Measurements from ENCODE around the gene CDH12.

The CDH12 gene

DNA sequence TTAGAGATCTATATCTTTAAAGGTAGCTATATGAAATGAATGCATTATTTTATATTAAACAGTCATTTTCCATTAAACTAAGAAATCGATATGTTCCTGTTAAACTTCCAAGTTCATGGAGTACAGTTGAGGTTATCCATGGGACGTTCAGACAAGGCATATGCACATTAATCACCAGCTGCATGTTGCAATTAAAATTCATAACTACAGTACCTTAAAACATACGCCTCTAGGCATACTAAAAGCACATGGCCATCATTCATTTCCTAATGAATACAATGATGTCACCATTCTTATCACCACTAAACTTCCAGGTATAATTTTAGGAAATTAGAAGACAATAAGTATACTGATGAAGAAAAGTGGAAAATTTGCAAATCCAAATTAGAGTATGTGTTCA is 174.3 kb downstream of the CDH12 start:
- H3K4me3 ChIP-seq (ENCODE audit: control insufficient read depth, low read depth, low read length): no peak overlapping the region
- DNase-seq (ENCODE audit: low read depth): no peak
- TF ChIP-seq, protein P1, sequence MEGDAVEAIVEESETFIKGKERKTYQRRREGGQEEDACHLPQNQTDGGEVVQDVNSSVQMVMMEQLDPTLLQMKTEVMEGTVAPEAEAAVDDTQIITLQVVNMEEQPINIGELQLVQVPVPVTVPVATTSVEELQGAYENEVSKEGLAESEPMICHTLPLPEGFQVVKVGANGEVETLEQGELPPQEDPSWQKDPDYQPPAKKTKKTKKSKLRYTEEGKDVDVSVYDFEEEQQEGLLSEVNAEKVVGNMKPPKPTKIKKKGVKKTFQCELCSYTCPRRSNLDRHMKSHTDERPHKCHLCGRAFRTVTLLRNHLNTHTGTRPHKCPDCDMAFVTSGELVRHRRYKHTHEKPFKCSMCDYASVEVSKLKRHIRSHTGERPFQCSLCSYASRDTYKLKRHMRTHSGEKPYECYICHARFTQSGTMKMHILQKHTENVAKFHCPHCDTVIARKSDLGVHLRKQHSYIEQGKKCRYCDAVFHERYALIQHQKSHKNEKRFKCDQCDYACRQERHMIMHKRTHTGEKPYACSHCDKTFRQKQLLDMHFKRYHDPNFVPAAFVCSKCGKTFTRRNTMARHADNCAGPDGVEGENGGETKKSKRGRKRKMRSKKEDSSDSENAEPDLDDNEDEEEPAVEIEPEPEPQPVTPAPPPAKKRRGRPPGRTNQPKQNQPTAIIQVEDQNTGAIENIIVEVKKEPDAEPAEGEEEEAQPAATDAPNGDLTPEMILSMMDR (conservative IDR thresholded peaks at IDR 0.05; ENCODE audit: control insufficient read depth, insufficient read depth, low read depth, low read length): no peak

DNA sequence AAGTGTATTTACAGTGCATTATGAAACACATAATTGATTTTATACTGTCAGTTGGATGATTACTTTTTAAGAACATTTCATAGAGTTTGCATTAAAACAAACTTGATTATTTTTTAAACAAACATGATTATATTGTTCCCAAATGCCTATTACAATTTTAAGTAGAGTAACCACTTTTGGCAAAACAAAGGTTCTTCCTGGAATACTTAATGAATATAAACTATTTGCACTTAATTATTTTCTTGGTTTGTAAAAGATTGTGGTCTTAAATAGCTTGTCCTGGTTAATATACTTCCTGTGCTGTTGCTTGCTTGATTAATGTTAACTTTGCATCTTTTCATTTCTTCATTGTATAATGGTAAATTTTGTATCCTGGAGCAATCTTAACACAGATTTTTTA is 180.0 kb downstream of the CDH12 start:
- DNase-seq (ENCODE audit: low read depth): no peak
- TF ChIP-seq, protein P1 (conservative IDR thresholded peaks at IDR 0.05; ENCODE audit: control insufficient read depth, insufficient read depth, low read depth, low read length): no peak

DNA sequence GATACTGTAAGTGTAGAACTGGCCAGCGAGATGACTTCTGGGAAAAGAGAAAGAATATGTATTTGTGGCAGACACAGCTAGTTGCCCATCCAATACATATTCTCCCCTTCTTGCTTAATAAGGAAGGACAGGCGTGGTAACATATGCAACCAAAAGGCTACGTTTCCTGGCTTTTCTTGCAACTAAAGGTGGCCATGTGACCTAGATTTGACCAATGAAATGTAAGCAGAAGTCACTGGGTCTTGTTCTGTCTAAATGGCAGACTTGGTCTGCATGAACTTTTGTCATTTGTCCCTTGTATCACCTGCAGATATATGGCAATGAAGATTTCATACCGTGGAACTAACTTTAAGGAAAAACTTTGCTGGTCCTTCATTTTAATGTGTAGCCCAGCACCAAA is 183.8 kb downstream of the CDH12 start:
- no peak overlapping the region for H3K4me3 ChIP-seq (ENCODE audit: control insufficient read depth, low read depth, low read length)
- peak; percentile 0 for DNase-seq (ENCODE audit: low read depth)
- TF ChIP-seq, protein P1 (conservative IDR thresholded peaks at IDR 0.05; ENCODE audit: control insufficient read depth, insufficient read depth, low read depth, low read length): no peak

More for the DNA sequence above, 180.0 kb downstream of the CDH12 start:
- H3K4me3 ChIP-seq (ENCODE audit: control insufficient read depth, low read depth, low read length): no peak overlapping the region

DNA sequence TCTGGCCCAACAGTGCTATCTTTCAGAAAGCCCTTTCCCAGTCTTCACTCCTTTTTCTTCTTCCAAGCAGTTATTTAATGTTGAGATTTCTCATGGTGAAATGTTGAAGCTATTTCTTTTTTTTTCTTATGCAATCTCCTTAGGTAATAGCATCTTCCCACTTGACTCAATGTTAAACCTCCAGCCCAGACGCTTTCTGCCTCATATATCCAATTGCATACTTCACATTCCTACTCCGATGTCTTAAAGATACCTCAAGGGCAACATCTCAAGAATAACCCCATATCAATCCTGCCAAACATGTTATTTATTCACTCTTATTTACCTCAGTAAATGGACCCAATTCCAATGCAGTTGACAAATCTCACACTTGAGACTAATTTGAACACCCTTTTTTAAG is 187.3 kb downstream of the CDH12 start:
- DNase-seq (ENCODE audit: low read depth): no peak
- TF ChIP-seq, protein P1 (conservative IDR thresholded peaks at IDR 0.05; ENCODE audit: control insufficient read depth, insufficient read depth, low read depth, low read length): no peak

DNA sequence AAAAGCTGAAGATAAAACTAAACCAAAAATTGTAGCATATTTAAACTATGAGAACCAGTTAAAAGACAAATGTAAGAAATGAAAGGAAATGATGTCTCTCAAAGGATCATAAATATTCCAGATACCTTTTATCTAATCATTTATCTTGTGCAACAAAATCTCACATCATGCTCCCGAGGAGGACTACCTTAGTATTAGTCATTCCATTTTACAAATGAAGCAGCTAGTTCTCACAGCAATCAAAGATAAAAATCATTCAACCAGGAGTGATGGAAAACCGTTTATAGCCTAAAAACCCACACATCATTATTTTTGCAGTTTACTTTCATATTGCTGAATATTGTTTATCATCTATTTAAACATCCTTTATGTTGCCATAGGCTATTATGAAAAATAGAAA is 190.0 kb downstream of the CDH12 start:
- DNase-seq (ENCODE audit: low read depth): no peak
- TF ChIP-seq, protein P1 (conservative IDR thresholded peaks at IDR 0.05; ENCODE audit: control insufficient read depth, insufficient read depth, low read depth, low read length): no peak
- no peak overlapping the region for H3K4me3 ChIP-seq (ENCODE audit: control insufficient read depth, low read depth, low read length)

More for the DNA sequence above, 187.3 kb downstream of the CDH12 start:
- no peak overlapping the region for H3K4me3 ChIP-seq (ENCODE audit: control insufficient read depth, low read depth, low read length)

- no peak overlapping the region for H3K4me3 ChIP-seq (ENCODE audit: control insufficient read depth, low read depth, low read length)
- no peak for DNase-seq (ENCODE audit: low read depth)
- TF ChIP-seq, protein P1 (conservative IDR thresholded peaks at IDR 0.05; ENCODE audit: control insufficient read depth, insufficient read depth, low read depth, low read length): no peak
Observed at GRCh38 chr5:22662391-22662790, 190.8 kb downstream of the CDH12 start.

DNA sequence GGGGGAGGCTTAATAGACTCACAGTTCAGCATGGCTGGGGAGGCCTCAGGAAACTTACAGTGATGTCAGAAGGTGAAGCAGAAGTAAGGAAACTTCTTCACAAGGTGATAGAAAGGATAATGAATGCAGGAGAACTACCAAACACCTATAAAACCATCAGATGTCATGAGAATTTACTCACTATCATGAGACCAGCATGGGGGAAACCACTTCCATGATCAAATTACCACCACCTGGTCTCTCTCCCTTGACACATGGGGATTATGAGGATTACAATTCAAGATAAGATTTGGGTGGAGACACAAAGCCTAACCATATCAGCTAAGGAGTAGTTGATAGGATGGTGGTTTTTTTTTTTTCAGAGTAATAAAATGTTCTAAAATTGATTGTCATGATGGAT is 201.8 kb downstream of the CDH12 start:
- TF ChIP-seq, protein P1 (conservative IDR thresholded peaks at IDR 0.05; ENCODE audit: control insufficient read depth, insufficient read depth, low read depth, low read length): no peak
- no peak overlapping the region for H3K4me3 ChIP-seq (ENCODE audit: control insufficient read depth, low read depth, low read length)

More for the DNA sequence above, 201.8 kb downstream of the CDH12 start:
- DNase-seq (ENCODE audit: low read depth): no peak

Measured in fibroblast of mammary gland (primary cell).